COLO668 (cell line): ENCODE results near the gene NOL6.

ENCODE experiments used
- DNase-seq: peaks from one replicate; lab custom pipeline; 2025; ENCODE audit not compliant: unreplicated experiment; lab: John Stamatoyannopoulos, UW

NOL6 gene

DNA sequence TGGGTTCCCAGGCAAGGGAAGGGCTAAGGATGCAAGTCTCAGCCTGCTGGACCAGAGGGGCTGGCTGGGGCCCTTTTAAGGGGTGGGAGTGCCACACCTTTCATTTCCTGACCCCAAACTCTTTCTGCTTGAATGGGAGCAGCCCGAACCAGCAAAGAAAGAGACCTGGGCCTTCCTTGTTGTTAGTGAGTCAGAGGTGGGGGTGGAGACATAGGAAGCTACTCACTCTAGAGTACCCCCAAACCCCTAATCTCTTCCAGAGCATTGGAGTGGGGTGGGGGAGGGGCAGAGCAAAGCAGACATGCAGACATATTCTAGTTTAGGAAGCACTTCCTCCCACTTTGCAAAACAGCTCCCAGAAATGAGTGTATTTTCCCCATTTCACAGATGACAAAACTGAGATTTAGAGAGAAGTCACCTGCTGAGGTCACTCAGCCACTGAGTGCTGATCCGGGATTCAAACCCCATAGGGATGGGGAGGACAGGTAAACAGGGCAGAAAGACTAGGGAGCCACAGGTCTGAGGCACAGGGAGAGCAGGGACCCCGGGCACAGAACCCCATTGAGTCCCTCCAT, 20.4 kb downstream of the NOL6 start:
- no peak for DNase-seq

DNA sequence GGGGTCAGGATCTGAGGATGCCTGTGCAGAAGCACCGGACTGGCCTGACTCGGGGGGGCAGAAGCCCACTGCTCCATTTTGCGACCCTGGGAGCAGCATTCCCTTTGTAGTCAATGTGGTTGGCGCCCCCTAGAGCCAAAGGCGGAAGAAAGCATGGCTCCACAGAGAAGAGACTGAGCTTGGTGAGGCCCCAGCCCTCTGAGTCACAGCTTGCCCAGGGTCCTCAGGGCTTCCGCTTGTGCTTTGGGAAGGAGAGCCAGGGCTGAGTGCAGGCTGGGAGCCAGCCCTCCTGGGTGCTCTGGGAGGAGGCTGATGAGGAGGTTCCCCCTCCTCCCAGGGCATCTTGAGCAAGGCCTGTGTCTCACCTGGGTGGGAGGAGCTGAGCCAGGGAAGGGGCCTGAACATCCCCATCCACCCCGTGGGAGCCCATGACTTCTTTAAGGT, 20.9 kb downstream of the NOL6 start:
- peak; percentile 44 for DNase-seq

- no peak for DNase-seq
These were observed 23.0 kb downstream of the NOL6 start for GRCh38 chr9:33450621-33451146.

DNA sequence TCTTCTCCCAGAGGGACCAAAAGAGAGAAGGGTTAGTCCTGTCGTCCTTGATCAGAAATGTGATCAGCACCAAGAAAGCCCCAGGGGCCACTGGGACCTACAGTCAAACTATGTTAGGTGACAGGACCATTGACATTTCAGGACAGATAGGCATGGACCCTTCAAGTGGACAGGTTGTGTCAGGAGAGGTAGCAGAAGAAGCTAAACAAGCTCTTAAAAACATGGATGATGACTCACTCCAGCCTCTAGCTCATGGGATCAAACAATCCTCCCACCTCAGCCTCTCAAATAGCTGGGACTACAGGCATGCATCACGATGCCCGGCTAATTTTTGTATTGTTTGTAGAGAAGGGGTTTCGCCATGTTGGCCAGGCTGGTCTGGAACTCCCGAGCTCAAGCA, 24.0 kb downstream of the NOL6 start:
- DNase-seq = no peak

DNA sequence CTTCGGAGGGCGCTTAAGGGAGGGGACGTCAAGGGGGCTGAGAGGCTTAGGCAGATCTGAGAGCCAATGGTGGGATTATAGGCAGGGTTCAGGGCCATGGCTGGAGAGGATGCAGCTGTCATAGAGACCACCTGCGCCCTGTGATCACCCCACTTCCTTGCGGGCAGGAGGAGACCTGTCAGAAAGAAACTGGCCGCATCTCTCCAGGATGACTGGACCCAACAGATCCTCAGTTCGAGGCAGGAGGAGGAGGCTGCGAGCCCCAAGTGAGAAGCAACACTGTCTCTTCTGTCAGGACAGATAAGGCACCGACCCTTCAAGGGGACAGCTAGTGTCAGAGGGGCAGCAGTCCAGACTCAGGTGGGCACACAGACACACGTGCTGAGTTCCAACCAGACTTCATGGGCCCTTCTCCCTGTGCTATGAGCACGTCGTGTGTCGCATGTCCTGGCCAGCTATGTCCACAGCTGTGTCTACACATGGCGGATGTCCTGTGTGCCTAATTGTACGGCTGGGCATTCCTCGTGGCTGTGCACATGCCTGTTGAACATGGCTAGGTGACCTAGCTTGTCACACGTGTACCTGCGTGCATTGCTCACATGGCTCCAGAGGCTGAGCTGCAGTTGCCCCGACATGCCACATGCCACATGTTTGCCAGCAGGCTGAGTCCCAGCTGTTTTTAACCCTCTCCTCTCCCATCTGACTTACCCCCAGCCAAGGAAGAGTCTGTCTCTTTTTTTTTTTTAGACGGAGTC, 25.7 kb downstream of the NOL6 start:
- peak; percentile 7 for DNase-seq

DNA sequence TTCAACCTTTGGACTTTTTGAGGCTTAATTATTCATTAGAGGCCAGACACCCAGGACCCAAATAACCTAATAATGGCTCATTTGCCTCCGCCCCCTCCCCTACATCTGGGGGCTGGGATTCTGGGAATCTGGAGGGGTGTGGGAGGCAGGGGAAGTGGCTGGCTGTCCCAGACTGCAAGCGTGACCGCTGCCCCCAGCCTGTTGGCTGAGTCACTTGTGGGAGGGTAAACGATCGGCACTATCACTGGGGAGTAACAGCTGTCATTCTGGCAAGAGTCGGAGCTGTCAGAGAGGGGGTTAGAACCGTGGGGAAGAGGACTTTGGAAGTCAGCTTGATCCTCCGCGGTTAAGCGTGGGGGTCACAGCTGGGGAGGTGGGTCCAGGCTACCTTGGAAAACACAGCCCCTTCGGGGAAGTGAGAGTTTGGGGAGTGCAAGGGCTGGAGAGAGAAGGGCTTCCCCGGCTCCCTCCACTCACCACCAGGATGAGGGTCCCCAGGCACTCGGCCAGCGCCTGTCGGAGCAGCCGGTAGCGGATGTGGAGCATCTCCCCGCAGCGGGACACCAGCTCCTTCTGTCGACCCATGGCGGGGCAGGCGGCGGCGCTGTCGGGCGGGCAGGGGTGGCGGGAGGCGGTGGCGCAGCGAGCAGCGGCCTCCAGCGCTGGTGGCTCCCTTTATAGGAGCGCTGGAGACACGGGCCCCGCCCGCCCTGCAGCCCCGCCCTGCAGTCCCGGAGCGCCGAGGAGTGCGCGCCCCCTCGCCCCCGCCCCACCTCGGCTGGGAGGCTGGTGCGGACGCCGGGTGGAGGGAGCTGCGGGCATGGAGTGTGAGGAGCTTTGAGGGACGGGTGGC, 26.6 kb downstream of the NOL6 start, which contains the start of gene AQP3:
TSS of gene AQP3 (minus strand) at position 648 of the 853 bp plus-strand sequence. CDS start at position 585, 63 bp downstream.
- DNase-seq = peak; percentile 76

- peak; percentile 37 for DNase-seq
These were observed 27.3 kb downstream of the NOL6 start for GRCh38 chr9:33446240-33446945.

DNA sequence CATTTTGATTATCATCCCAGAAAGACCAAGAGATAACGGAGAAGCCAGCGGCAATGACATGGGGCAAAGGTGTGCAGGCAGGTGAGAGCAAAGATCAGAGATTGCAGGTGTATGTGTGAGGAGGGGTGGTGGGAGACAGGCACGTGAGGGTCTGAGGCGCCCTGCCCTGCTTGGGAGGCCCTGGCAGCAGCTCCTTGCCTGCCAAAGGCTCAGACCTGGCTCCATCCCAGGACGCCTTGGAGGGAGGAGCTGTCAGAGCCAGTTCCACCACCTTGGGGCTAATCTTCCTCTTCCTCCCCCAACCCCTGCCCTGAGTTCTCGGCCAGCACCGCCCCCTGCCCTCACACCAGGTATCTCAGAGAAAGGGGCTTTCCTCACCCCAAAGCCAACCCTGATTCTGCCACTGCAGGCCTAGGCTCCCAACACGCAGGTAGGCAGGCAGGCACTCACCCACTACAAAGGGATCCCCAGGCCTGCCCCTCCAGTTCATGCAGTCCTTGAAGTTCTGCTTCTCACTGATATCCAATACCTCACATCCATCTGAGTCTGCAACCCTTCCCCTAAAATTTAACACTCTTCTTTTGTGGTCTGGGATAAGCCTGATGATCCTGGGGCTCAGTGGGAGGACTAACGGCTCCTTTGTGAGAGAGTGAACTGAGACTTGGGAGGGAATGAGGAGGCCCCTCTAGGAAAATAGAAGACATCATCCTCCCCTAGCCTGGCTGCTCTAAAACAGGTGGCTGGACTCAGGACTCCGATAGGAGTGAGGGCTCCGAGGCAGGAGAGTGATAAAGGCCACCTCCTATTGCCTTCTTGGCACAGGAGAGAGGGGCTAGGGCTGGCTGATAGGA, 28.1 kb downstream of the NOL6 start:
- no peak for DNase-seq

- DNase-seq = no peak
These were observed 30.1 kb downstream of the NOL6 start for GRCh38 chr9:33443464-33444154.

- DNase-seq = no peak
These were observed 30.7 kb downstream of the NOL6 start for GRCh38 chr9:33443047-33443446.

- DNase-seq = no peak
These were observed 31.6 kb downstream of the NOL6 start for GRCh38 chr9:33442125-33442524.

DNA sequence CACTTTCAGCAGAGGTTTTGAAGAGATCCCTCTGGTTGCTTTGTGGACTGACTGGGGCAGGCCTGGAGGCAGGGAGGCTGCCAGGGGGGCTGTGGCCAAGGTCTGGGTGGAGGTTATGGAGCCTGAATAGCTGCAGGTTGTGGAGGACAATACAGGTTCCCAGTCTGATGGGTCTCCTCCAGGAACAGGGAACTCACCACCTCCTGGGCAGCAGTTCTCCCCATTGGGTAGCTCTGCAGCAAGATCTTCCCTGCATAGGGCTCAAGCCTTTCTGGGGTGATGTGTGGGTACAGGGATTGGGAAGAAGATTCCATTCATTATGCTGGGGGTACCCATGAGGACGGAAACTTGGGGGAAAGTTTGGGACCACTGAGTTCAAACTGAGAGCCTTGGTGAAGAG, 33.1 kb downstream of the NOL6 start:
- DNase-seq = no peak

DNA sequence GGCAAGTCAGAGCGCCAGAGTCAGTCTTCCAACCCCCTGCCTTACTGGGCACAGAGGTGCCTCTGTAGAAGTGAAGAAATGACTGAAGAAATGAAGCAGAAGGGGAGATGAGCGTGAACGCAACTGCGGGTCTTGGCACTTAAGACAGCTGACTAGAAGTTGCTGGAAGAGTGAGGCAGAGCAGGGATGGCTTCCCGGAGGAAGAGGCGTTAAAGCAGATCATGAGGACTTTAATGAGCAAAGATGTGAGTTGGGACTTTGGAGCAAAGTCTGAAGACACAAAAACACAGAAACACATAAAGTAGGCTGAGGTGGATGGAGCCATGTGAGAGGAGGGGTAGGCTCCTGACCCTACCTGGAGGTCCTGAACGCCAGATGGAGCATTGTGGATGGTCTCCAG, 33.5 kb downstream of the NOL6 start:
- no peak for DNase-seq

GRCh38 chr9:33439731-33440130, 34.0 kb downstream of the NOL6 start:
- no peak for DNase-seq

DNA sequence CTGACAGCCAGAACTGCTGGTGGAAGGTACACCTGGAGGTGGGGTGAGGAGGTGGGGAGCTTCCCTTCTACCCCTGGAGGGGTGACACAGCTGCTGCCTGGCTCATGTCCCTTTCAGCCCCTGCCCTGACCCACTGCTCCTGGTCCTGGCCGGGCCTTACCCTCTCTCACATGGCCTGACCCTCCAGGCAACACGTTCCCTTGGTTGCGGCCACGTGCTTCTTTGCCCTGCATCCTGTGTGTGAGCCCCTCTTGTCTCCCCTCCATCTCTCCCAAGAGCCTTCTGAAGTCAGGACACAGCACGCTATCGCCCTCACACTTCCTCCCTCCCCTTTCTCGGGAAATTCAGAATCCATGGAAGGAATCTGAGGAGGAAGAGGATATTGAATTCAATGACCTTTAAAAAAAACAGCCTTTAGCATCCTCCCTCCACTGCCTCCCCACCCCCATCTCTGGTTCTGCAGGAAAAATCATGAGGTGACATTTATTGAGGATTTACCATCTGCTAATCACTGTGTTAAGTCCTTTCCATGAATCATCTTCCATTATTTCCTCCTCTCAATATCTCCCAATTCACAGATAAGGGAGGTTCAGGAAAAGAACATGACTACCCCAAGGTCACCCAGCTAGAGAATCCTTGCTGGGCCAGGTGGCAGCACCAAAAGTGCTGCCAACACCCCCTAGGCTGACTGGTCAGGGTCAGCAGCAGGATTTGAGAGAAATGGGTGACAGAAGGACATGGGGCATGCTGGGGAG, 34.6 kb downstream of the NOL6 start:
- DNase-seq = no peak

- DNase-seq = no peak
These were observed 35.8 kb downstream of the NOL6 start for GRCh38 chr9:33437898-33438297.

- DNase-seq = no peak
These were observed 36.5 kb downstream of the NOL6 start for GRCh38 chr9:33437205-33437604.

- no peak for DNase-seq
These were observed 37.3 kb downstream of the NOL6 start for GRCh38 chr9:33436445-33436844.

- DNase-seq = no peak
These were observed 37.9 kb downstream of the NOL6 start for GRCh38 chr9:33435821-33436277.
